Testis (tissue), 2 donors: ENCODE measurements around the gene OR5A1.

ENCODE experiments used
- POLR2A ChIP-seq: fragments of 450-650 bp; IDR thresholded peaks from one replicate; pipeline ENCODE4 v1.6.1; 2017; ENCODE audit warnings: antibody characterized with exemption, mild to moderate bottlenecking, moderate library complexity
- TF ChIP-seq, protein P1 (sequence below), 3 experiments: fragments of 450-650 bp in 2 of 3; fragments of 200-600 bp in 1 of 3; sonication (generic) in 1 of 3; IDR thresholded peaks; one replicate each; pipeline ENCODE4 v1.5.1; 2016 to 2019; ENCODE audit warnings: antibody characterized with exemption in 3 of 3, mild to moderate bottlenecking in 2 of 3, moderate library complexity in 1 of 3

DNA sequence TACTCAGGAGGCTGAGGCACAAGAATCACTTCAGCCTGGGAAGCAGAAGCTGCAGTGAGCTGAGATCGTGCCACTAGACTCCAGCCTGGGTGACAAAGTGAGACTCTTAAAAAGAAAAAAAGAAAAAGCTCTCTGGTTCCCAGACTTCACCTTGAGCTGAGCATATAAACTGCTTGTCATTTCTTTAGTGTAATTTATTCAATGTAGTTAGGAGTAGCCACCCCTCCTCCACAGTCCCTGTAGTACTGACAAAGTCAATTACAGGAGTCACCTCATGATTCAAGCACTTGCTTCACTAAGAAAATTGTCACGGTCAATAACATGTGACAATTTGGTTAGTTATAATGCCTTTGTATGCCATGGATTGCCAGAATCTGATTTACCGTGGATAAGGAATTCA lies 44.1 kb downstream of the OR5A1 start:
- TF ChIP-seq, protein P1, sequence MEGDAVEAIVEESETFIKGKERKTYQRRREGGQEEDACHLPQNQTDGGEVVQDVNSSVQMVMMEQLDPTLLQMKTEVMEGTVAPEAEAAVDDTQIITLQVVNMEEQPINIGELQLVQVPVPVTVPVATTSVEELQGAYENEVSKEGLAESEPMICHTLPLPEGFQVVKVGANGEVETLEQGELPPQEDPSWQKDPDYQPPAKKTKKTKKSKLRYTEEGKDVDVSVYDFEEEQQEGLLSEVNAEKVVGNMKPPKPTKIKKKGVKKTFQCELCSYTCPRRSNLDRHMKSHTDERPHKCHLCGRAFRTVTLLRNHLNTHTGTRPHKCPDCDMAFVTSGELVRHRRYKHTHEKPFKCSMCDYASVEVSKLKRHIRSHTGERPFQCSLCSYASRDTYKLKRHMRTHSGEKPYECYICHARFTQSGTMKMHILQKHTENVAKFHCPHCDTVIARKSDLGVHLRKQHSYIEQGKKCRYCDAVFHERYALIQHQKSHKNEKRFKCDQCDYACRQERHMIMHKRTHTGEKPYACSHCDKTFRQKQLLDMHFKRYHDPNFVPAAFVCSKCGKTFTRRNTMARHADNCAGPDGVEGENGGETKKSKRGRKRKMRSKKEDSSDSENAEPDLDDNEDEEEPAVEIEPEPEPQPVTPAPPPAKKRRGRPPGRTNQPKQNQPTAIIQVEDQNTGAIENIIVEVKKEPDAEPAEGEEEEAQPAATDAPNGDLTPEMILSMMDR (IDR thresholded peaks at IDR 0.05): no peak
- TF ChIP-seq POLR2A: no peak
